Coronary artery (tissue), 2 donors: ENCODE results near the gene THG1L.

Experiments used
- DNase-seq: peaks from one replicate; pipeline ENCODE4 v3.0.0-alpha.2; 2017; ENCODE audit warnings: low spot score
- H3K27ac ChIP-seq, 2 donors: fragments of 200-600 bp; sonication (generic); one replicate each; pipeline ENCODE4 v1.5.1; 2016 to 2019
- H3K4me3 ChIP-seq: fragments of 200-600 bp; sonication (generic); 2 replicates; pipeline ENCODE4 v1.5.1; 2016; ENCODE audit warnings: mild to moderate bottlenecking, moderate library complexity
- CTCF ChIP-seq: fragments of 200-600 bp; sonication (generic); IDR thresholded peaks from one replicate; pipeline ENCODE4 v1.5.1; 2019; ENCODE audit warnings: antibody characterized with exemption

THG1L gene

GRCh38 chr5:157743163-157744050 lies 12.2 kb downstream of the THG1L start, which contains the start of gene LSM11:
TSS of gene LSM11 (plus strand) at chr5:157743712. CDS start at chr5:157743751, 39 bp downstream.
- peak within 1 kb of the TSS; percentile 57 to 67 for H3K27ac ChIP-seq
- peak; percentile 100 for TF ChIP-seq CTCF
- peak within 1 kb of the TSS; percentile 90 for H3K4me3 ChIP-seq
- DNase-seq = peak; percentile 87

GRCh38 chr5:157744051-157745011 lies 13.1 kb downstream of the THG1L start:
- no peak for TF ChIP-seq CTCF
- no peak for DNase-seq
- peak overlapping the region; percentile 90 for H3K4me3 ChIP-seq
- H3K27ac ChIP-seq = peak overlapping the region; percentile 57 to 67

GRCh38 chr5:157745041-157745456 lies 13.8 kb downstream of the THG1L start:
- no peak for DNase-seq
- no peak for TF ChIP-seq CTCF
- Histone ChIP-seq H3K4me3 (peak overlapping the region; percentile 90), H3K27ac (peak overlapping the region in 1 of 2 donors; percentile 12)

- no peak overlapping the region for H3K27ac ChIP-seq
- DNase-seq = no peak
- H3K4me3 ChIP-seq = no peak overlapping the region
- TF ChIP-seq CTCF = no peak
These were observed 16.0 kb downstream of the THG1L start for GRCh38 chr5:157747173-157747740.

GRCh38 chr5:157747766-157748700 lies 16.8 kb downstream of the THG1L start:
- H3K27ac ChIP-seq = peak overlapping the region in 1 of 2 donors; percentile 11
- TF ChIP-seq CTCF = no peak
- H3K4me3 ChIP-seq = no peak overlapping the region
- no peak for DNase-seq
